ENCODE results near the gene DEFB112. TPM values are rescaled to one million over a fixed set of nuclear protein-coding genes. Genes with fewer than 3 reads are reported as not detected.

DEFB112 gene
- polyA plus RNA-seq, 1 donor (not counting 4 experiments of a cell fraction or from before 2014, with no cell fraction given), result not detected

DNA sequence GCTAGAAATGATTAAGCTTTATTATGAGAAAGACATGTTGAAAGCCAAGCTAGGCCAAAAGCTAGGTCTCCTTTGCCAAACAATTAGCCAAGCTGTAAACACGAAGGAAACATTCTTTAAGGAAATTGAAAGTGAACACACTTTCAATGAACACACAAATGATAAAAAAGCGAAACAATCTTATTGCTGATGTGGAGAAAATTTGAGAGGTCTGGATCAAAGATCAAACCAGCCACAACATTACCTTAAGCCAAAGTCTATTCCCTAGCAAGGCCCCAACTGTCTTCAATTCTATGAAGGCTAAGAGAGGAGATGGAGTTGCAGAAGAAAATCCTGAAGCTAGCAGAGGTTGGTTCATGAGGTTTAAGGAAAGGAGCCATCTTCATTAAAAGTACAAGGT, 40.2 kb upstream of the DEFB112 start:
- no peaks in the 10 kb centered on the region for H3K9me3 ChIP-seq (ENCODE audit: control insufficient read depth, low read depth, low read length)
- H2AFZ ChIP-seq (ENCODE audit: control insufficient read depth, low read length), result peak overlapping the region; percentile 12
- TF ChIP-seq, protein P1, sequence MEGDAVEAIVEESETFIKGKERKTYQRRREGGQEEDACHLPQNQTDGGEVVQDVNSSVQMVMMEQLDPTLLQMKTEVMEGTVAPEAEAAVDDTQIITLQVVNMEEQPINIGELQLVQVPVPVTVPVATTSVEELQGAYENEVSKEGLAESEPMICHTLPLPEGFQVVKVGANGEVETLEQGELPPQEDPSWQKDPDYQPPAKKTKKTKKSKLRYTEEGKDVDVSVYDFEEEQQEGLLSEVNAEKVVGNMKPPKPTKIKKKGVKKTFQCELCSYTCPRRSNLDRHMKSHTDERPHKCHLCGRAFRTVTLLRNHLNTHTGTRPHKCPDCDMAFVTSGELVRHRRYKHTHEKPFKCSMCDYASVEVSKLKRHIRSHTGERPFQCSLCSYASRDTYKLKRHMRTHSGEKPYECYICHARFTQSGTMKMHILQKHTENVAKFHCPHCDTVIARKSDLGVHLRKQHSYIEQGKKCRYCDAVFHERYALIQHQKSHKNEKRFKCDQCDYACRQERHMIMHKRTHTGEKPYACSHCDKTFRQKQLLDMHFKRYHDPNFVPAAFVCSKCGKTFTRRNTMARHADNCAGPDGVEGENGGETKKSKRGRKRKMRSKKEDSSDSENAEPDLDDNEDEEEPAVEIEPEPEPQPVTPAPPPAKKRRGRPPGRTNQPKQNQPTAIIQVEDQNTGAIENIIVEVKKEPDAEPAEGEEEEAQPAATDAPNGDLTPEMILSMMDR (optimal IDR thresholded peaks at IDR 0.05 in 1 of 3, IDR thresholded peaks at IDR 0.05 in 1 of 3, conservative IDR thresholded peaks at IDR 0.05 in 1 of 3; ENCODE audit: extremely low read depth in 1 of 3, insufficient read depth in 2 of 3, low read length in 3 of 3), result no peak
- TF ChIP-seq EZH2 (IDR thresholded peaks at IDR 0.05; ENCODE audit: low read length), result no peak
- no peak overlapping the region for H3K4me2 ChIP-seq (ENCODE audit: control insufficient read depth, extremely low read depth, insufficient read depth, low read depth, low read length)
- FAIRE-seq (no peak), DNase-seq (ENCODE audit: low read depth, low spot score) (no peak)
- H3K4me3 ChIP-seq (ENCODE audit: control insufficient read depth in 2 of 3, extremely low read depth in 1 of 3, insufficient read depth in 2 of 3, low read depth in 1 of 3, low read length in 3 of 3), result no peak overlapping the region
- H3K79me2 ChIP-seq (ENCODE audit: control insufficient read depth, insufficient read depth, low read length), result no peaks in the 10 kb centered on the region
- no peaks in the 10 kb centered on the region for H3K36me3 ChIP-seq (ENCODE audit: control insufficient read depth in 2 of 2, extremely low read depth in 1 of 2, insufficient read depth in 2 of 2, low read length in 2 of 2)
- no peaks in the 10 kb centered on the region for H4K20me1 ChIP-seq (ENCODE audit: control insufficient read depth, extremely low read depth, insufficient read depth, low read length)
- no peak overlapping the region for H3K27ac ChIP-seq (ENCODE audit: control insufficient read depth, insufficient read depth, low read length)
- H3K27me3 ChIP-seq (ENCODE audit: control insufficient read depth, extremely low read depth, insufficient read depth, low read length), result no peaks in the 10 kb centered on the region
- H3K9ac ChIP-seq (ENCODE audit: control insufficient read depth, extremely low read depth, insufficient read depth, low read length), result no peak overlapping the region
- H3K9me1 ChIP-seq (ENCODE audit: control insufficient read depth, extremely low read depth, insufficient read depth, low read length), result no peaks in the 10 kb centered on the region
- dilution Hi-C loops (cut with MboI; ENCODE audit: extremely low pct_ligation_motif_present, low sequenced_read_pairs), result no loop called here
- peaks cover 5% of the 10 kb centered on the region for H3K4me1 ChIP-seq (ENCODE audit: control insufficient read depth, extremely low read depth, insufficient read depth, low read length)

DNA sequence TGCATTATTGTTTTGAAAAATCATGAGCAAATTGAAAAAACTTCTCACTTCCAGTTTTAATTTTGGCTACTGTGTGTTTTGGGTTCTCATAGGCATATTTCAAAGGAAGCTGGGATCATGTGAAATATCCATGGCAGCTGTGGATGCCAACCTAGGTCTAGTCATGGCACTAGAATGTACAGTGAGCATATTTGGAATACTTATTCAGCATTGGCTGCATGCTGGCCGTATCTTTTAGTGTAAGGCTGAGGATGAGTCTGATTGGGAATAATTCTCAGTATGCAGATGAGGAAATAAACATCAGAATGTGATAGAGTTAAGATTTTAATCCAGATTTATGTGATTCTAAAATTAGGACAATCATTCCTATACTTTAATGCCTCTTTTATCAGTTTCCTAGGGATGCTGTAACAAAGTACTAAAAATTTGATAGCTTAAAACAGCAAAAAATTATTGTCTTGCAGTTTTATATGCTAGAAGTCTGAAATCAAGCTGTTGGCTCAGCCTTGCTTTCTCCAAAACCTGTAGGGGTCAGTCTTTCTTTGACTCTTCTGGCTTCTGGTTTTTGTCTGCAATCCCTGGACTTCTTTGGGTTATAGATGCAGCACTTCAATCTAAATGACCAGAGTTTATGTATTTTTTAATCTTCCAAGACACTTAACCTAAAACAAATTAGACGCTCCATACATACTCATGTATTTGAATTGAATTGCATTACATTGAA, 37.7 kb upstream of the DEFB112 start:
- Histone ChIP-seq H3K9me3 (ENCODE audit: control insufficient read depth, low read depth, low read length) (no peaks in the 10 kb centered on the region), H3K4me3 (ENCODE audit: control insufficient read depth in 2 of 3, extremely low read depth in 1 of 3, insufficient read depth in 2 of 3, low read depth in 1 of 3, low read length in 3 of 3) (no peak overlapping the region), H3K4me2 (ENCODE audit: control insufficient read depth, extremely low read depth, insufficient read depth, low read depth, low read length) (peak overlapping the region; percentile 10), H3K27ac (ENCODE audit: control insufficient read depth, insufficient read depth, low read length) (no peak overlapping the region), H3K4me1 (ENCODE audit: control insufficient read depth, extremely low read depth, insufficient read depth, low read length) (peaks cover 5% of the 10 kb centered on the region), H3K36me3 (ENCODE audit: control insufficient read depth in 2 of 2, extremely low read depth in 1 of 2, insufficient read depth in 2 of 2, low read length in 2 of 2) (no peaks in the 10 kb centered on the region), H2AFZ (ENCODE audit: control insufficient read depth, low read length) (no peak overlapping the region), H3K9ac (ENCODE audit: control insufficient read depth, extremely low read depth, insufficient read depth, low read length) (no peak overlapping the region), H3K27me3 (ENCODE audit: control insufficient read depth, extremely low read depth, insufficient read depth, low read length) (no peaks in the 10 kb centered on the region), H3K9me1 (ENCODE audit: control insufficient read depth, extremely low read depth, insufficient read depth, low read length) (no peaks in the 10 kb centered on the region), H4K20me1 (ENCODE audit: control insufficient read depth, extremely low read depth, insufficient read depth, low read length) (no peaks in the 10 kb centered on the region), H3K79me2 (ENCODE audit: control insufficient read depth, insufficient read depth, low read length) (no peaks in the 10 kb centered on the region)
- DNase-seq (ENCODE audit: low read depth, low spot score) (peak; percentile 25), FAIRE-seq (peak; percentile 71)
- TF ChIP-seq EZH2 (IDR thresholded peaks at IDR 0.05; ENCODE audit: low read length), result no peak
- TF ChIP-seq, protein P1 (optimal IDR thresholded peaks at IDR 0.05 in 1 of 3, IDR thresholded peaks at IDR 0.05 in 1 of 3, conservative IDR thresholded peaks at IDR 0.05 in 1 of 3; ENCODE audit: extremely low read depth in 1 of 3, insufficient read depth in 2 of 3, low read length in 3 of 3), result peak in 1 of 3 experiments; percentile 40
- dilution Hi-C loops (cut with MboI; ENCODE audit: extremely low pct_ligation_motif_present, low sequenced_read_pairs), result no loop called here

Measured in keratinocyte (primary cell).